ENCODE data around the gene SLC5A5. TPM values are rescaled to one million over a fixed set of nuclear protein-coding genes. Genes with fewer than 3 reads are reported as not detected.

Gene SLC5A5
- total RNA-seq, 1 donor from 2014 or later = not detected

DNA sequence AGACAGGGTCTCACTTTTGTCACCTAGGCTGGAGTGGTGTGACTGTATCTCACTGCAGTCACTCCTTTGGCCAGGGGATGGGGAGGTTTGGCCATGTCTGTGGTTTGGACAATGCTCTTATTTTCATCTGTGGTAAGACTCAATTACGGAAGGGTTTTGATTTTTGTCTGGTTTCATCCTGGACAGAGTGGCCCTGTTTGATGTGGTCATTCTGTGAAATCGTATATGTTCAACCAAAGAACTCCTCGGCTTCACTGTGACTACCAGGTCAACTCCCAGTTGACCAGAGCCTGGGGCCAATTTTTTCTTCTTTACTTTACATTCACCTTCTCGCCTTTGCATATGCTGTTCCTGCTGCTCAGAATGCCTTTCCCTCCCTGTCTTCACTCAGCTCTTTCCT lies 54.3 kb downstream of the SLC5A5 start:
- no peak for DNase-seq (ENCODE audit: low spot score, unreplicated experiment)
- Mint-ChIP-seq H3K9me3 (ENCODE audit: low read depth) (no peaks in the 10 kb centered on the region), H3K27me3 (peaks cover 17% of the 10 kb centered on the region), H3K36me3 (ENCODE audit: insufficient read depth) (no peaks in the 10 kb centered on the region), H3K4me1 (ENCODE audit: low read depth) (peaks cover 3% of the 10 kb centered on the region), H3K27ac (no peak overlapping the region), H3K4me3 (ENCODE audit: low read depth) (no peak overlapping the region)
- TF ChIP-seq, protein P1, sequence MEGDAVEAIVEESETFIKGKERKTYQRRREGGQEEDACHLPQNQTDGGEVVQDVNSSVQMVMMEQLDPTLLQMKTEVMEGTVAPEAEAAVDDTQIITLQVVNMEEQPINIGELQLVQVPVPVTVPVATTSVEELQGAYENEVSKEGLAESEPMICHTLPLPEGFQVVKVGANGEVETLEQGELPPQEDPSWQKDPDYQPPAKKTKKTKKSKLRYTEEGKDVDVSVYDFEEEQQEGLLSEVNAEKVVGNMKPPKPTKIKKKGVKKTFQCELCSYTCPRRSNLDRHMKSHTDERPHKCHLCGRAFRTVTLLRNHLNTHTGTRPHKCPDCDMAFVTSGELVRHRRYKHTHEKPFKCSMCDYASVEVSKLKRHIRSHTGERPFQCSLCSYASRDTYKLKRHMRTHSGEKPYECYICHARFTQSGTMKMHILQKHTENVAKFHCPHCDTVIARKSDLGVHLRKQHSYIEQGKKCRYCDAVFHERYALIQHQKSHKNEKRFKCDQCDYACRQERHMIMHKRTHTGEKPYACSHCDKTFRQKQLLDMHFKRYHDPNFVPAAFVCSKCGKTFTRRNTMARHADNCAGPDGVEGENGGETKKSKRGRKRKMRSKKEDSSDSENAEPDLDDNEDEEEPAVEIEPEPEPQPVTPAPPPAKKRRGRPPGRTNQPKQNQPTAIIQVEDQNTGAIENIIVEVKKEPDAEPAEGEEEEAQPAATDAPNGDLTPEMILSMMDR (IDR thresholded peaks at IDR 0.05; ENCODE audit: unreplicated experiment) = no peak

DNA sequence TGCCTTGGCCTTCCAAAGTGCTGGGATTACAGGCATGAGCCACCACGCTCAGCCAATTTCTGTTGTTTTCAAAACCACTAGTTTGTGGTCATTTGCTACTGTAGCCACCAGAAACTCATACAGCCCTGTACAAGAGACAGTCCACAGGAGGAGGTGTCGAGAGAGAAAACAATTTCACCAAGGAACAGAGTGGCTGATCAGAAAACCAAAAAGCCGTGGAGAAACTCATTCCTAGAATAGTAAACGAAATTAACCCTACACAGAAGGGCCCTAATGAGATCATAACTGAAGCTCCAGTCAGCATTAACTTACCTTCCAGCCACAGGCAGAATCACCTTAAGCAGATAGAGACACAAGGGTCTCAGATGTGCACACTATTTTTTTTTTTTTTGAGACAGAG lies 57.3 kb downstream of the SLC5A5 start:
- Mint-ChIP-seq H3K9me3 (ENCODE audit: low read depth) (no peaks in the 10 kb centered on the region), H3K4me3 (ENCODE audit: low read depth) (no peak overlapping the region), H3K4me1 (ENCODE audit: low read depth) (peaks cover 11% of the 10 kb centered on the region), H3K27ac (no peak overlapping the region), H3K36me3 (ENCODE audit: insufficient read depth) (no peaks in the 10 kb centered on the region), H3K27me3 (peaks cover 17% of the 10 kb centered on the region)
- DNase-seq (ENCODE audit: low spot score, unreplicated experiment) = no peak
- TF ChIP-seq, protein P1 (IDR thresholded peaks at IDR 0.05; ENCODE audit: unreplicated experiment) = no peak

DNA sequence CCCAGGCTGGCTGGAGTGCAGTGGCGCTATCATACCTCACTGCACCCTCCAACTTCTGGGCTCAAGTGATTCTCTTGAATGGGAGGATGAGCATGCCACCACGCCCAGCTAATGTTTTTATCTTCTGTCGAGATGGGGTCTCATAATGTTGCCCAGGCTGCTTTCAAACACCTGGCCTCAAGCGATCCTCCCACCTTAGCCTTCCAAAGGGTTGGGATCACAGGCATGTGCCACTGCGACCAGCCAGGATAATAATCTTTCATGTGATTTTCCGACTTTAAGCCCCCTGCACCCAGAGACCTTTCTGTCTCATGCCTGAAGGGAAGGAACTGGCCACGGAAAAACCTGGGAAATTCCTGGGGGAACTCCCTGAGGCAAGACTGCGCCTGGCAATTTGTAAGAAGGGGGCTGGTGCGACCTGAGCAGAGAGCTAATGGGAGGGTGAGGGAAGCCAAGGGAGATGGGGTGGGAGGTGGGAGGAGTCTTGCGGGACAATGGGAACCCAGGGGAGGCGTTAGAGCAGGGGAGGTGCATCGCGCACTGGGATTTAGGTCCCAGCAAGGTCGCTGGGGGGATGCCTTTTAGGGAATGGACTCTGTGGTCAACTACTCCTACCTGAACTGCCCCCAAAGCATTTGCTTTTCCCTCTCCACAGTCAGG lies 59.9 kb downstream of the SLC5A5 start:
- peak overlapping the region; percentile 82 for H3K27ac Mint-ChIP-seq
- peak overlapping the region; percentile 63 for H3K4me3 Mint-ChIP-seq (ENCODE audit: low read depth)
- peaks cover 11% of the 10 kb centered on the region for H3K27me3 Mint-ChIP-seq
- H3K4me1 Mint-ChIP-seq (ENCODE audit: low read depth) = peaks cover 11% of the 10 kb centered on the region
- no peaks in the 10 kb centered on the region for H3K9me3 Mint-ChIP-seq (ENCODE audit: low read depth)
- no peaks in the 10 kb centered on the region for H3K36me3 Mint-ChIP-seq (ENCODE audit: insufficient read depth)
- TF ChIP-seq, protein P1 (IDR thresholded peaks at IDR 0.05; ENCODE audit: unreplicated experiment) = no peak
- DNase-seq (ENCODE audit: low spot score, unreplicated experiment) = no peak

DNA sequence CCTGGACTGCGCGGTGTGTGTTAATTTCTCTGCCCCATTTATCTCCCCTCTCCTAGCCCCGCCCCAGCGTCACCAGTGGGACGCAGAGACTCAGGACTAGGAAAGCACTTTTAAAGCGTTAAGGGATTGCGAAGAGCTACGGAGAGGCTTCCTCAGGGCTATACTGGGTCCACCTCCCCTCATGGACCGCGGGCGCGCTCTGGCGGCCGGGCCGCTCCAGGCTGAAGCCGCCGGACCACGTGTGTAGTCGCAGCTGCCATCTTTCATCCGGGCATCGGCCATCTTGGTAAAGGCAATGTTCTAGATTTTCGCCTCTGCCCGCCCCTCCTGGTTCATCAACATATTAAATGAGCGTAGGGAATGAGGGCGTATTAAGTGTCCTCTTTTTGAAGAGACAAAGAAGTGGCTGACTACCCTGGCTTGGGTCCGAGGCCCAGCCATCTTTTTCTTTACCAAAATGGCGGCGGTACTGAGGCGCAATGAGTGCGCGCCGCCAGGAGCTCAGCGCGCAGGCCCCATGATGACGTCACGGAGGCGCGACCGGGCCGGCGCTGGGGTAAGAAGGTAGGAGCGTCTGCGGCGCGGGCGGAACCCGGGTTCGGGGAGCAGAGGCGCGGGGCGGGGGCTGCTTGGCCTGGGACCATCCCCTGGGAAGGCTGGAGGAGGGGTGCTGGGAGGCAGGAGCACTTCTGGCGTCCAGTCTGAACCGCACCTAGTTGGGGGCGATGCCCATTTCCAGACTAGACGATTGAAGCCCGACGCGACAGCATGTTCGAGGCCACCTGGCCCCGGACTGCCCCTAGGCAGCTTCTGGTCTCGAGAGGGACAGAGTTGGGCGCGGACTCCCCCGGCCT lies 61.0 kb downstream of the SLC5A5 start, which contains the start of gene CCDC124:
TSS of gene CCDC124 (plus strand) at position 531 of the 854 bp plus-strand sequence. CDS start 3,406 bp downstream, outside the sequence.
- no peaks in the 10 kb centered on the region for H3K36me3 Mint-ChIP-seq (ENCODE audit: insufficient read depth)
- peak; percentile 83 for DNase-seq (ENCODE audit: low spot score, unreplicated experiment)
- TF ChIP-seq, protein P1 (IDR thresholded peaks at IDR 0.05; ENCODE audit: unreplicated experiment) = peak; percentile 91
- H3K4me3 Mint-ChIP-seq (ENCODE audit: low read depth) = peak within 1 kb of the TSS; percentile 87
- no peaks in the 10 kb centered on the region for H3K9me3 Mint-ChIP-seq (ENCODE audit: low read depth)
- H3K27me3 Mint-ChIP-seq = peaks cover 7% of the 10 kb centered on the region
- peaks cover 11% of the 10 kb centered on the region for H3K4me1 Mint-ChIP-seq (ENCODE audit: low read depth)
- peak within 1 kb of the TSS; percentile 98 for H3K27ac Mint-ChIP-seq

DNA sequence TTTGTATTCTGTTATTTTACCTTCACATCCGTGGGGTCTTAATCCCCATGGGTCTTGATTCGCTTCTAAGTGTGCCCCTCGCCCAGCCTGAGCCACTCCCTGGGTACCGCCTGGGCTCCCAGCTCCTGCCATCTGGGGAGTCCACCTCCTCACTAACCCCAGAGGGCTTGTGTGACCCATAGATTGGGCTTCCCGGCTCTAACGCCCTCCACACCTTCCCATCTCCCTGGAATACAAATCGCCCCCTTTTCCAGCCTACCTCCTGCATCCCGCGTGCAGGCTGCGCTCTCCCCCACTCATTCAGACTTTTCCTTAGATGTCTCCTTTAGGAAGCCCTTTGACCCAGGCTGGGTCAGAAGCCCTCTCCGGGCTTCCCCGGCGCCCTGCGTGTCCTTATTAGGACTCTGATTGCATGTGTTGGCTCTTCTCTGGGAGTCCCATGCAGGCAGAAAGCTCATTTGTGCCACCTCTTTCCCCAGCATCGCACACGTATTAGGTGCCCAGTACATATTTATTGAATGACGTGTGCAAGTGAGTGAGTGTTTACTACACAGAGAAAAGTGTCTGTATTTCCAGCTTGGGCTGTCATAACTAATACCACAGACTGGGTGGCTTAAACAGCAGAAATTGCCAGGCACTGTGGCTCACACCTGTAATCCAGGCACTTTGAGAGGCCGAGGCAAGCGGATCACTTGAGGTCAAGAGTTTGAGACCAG lies 61.8 kb downstream of the SLC5A5 start:
- Mint-ChIP-seq H3K27me3 (peaks cover 7% of the 10 kb centered on the region), H3K4me3 (ENCODE audit: low read depth) (peak overlapping the region; percentile 87), H3K27ac (peak overlapping the region; percentile 98), H3K4me1 (ENCODE audit: low read depth) (peaks cover 11% of the 10 kb centered on the region), H3K36me3 (ENCODE audit: insufficient read depth) (no peaks in the 10 kb centered on the region), H3K9me3 (ENCODE audit: low read depth) (no peaks in the 10 kb centered on the region)
- DNase-seq (ENCODE audit: low spot score, unreplicated experiment) = no peak
- TF ChIP-seq, protein P1 (IDR thresholded peaks at IDR 0.05; ENCODE audit: unreplicated experiment) = no peak

Data from progenitor cell of endocrine pancreas (in vitro differentiated cells).